GM18507 (cell line): Measurements from ENCODE around the gene HHAT.

Source experiments
- DNase-seq: peaks from one replicate; pipeline ENCODE4 v3.0.0; 2011; ENCODE audit warnings: low read depth; ENCODE audit not compliant: insufficient read length; ENCODE audit errors: extremely low spot score
- FAIRE-seq: peaks from 2 replicates; lab custom pipeline; 2011; peaks lifted over from hg19 to GRCh38; lab: Jason Lieb, UNC

The HHAT gene

GRCh38 chr1:210465150-210465549 lies 136.4 kb downstream of the HHAT start:
- no peak for FAIRE-seq
- no peak for DNase-seq

- no peak for FAIRE-seq
Observed at GRCh38 chr1:210467440-210468043, 138.8 kb downstream of the HHAT start.

GRCh38 chr1:210469441-210469840 lies 140.7 kb downstream of the HHAT start:
- FAIRE-seq: no peak
- DNase-seq: no peak

More at GRCh38 chr1:210467440-210468043, 138.8 kb downstream of the HHAT start:
- DNase-seq: no peak

- DNase-seq: no peak
- no peak for FAIRE-seq
Observed at GRCh38 chr1:210475321-210475720, 146.6 kb downstream of the HHAT start.

- DNase-seq: no peak
- no peak for FAIRE-seq
Observed at GRCh38 chr1:210475806-210476205, 147.1 kb downstream of the HHAT start.

GRCh38 chr1:210476730-210477129 lies 148.0 kb downstream of the HHAT start:
- DNase-seq: no peak
- FAIRE-seq: no peak

GRCh38 chr1:210477328-210477924 lies 148.7 kb downstream of the HHAT start:
- FAIRE-seq (no peak), DNase-seq (no peak)

- FAIRE-seq (no peak), DNase-seq (no peak)
Observed at GRCh38 chr1:210478820-210479219, 150.1 kb downstream of the HHAT start.

- no peak for FAIRE-seq
- no peak for DNase-seq
Observed at GRCh38 chr1:210482491-210482890, 153.8 kb downstream of the HHAT start.

- no peak for FAIRE-seq
- no peak for DNase-seq
Observed at GRCh38 chr1:210482945-210483617, 154.4 kb downstream of the HHAT start.

- DNase-seq (no peak), FAIRE-seq (no peak)
Observed at GRCh38 chr1:210483821-210484220, 155.1 kb downstream of the HHAT start.

GRCh38 chr1:210487021-210487420 lies 158.3 kb downstream of the HHAT start:
- no peak for FAIRE-seq
- DNase-seq: no peak

- DNase-seq (no peak), FAIRE-seq (no peak)
Observed at GRCh38 chr1:210489491-210489890, 160.8 kb downstream of the HHAT start.

GRCh38 chr1:210490781-210491180 lies 162.1 kb downstream of the HHAT start:
- FAIRE-seq (no peak), DNase-seq (no peak)

GRCh38 chr1:210496063-210496462 lies 167.4 kb downstream of the HHAT start:
- FAIRE-seq (no peak), DNase-seq (no peak)

- FAIRE-seq (no peak), DNase-seq (no peak)
Observed at GRCh38 chr1:210499956-210500355, 171.3 kb downstream of the HHAT start.

- FAIRE-seq (no peak), DNase-seq (no peak)
Observed at GRCh38 chr1:210500831-210501230, 172.1 kb downstream of the HHAT start.

- DNase-seq (no peak), FAIRE-seq (no peak)
Observed at GRCh38 chr1:210504286-210504685, 175.6 kb downstream of the HHAT start.

- FAIRE-seq (no peak), DNase-seq (no peak)
Observed at GRCh38 chr1:210505601-210506496, 177.1 kb downstream of the HHAT start.

- DNase-seq: no peak
- FAIRE-seq: no peak
Observed at GRCh38 chr1:210506689-210507088, 178.0 kb downstream of the HHAT start.
